Stimulated activated CD8-positive, alpha-beta memory T cell treated with anti-CD3 and anti-CD28 coated beads, Interleukin-4, amount 100 ng/mL, for 1 hour (primary cell): ENCODE measurements around the gene EXOC4.
"Not testable (repeated sequence)": the region's sequence is repeated elsewhere in the genome, so short reads cannot be mapped to it uniquely, and the experiment has no call there.

Source experiments
- DNase-seq, 2 donors: peaks; one replicate each; pipeline ENCODE4 v3.0.0-alpha.2; 2020; ENCODE audit warnings: low read depth in 2 of 2, low spot score in 1 of 2

EXOC4 gene

DNA sequence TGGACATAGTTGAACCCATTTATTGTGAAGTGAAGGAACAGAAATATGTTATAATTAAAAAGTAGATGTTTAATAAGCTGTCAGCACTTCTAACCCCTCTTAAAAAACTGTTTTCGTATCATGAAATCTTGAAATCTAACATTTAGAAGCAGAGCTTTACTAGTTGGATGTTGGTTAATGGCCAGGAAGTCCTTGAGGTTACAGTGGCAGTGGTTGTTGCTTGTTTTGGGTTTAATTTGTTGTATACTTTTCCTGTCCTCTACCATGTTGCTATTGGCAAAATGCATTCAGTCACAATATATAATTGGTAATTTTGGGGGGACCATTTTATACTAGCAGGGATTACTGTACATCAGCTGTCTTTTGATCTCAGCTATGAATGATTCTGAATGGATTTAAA, 60.7 kb downstream of the EXOC4 start:
- DNase-seq, result no peak

DNA sequence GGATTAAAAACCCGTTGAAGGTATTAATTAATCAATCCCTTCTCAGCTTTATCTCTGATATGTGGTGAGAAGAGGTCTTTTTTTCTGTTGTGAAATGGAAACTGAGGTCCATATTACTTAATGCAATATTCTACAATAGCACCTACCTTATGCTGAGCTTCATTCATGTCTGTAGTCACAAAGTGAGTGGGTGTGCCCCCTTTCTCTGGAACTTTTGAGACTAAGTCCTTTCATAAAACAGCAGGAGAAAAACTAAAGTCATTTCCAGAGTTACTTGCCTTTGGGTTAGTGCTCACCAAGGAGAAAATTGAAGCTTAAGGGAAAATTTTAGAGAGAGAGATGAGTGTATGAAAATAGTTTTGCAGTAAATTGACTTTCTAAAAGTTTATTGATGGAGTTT, 61.2 kb downstream of the EXOC4 start:
- no peak for DNase-seq

DNA sequence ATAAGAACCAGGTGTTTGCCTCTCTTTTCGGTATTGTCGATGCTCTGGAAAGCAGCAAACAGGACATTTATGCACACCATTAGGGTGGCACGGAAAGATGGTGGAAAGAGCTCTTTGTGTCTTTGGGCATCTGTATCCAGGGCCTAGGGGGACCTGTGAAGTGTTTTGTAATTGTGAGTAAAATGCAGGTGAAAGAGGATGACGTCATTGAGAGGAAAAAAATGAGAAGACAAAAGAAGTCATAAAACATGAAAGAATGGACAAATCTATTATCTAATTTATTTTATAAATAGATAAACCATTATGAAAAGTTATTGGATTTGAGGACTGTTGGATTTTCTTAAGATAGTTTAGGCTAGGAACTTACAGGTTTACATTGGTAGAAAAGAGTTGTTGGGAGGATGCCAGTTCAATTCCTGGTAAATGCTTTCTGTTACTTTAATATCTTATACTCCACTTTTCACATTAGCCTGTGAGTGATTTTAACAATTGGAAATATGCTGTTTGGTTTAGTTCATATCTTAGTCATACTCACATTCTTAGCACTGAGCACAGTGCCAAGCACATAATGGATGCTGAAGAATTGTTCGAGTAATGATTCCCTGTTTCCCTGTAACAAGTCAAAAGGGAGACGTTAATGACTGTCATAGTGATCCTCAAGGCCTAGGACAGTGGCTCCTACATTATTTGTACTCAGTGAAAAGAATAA, 62.6 kb downstream of the EXOC4 start:
- DNase-seq, result no peak

DNA sequence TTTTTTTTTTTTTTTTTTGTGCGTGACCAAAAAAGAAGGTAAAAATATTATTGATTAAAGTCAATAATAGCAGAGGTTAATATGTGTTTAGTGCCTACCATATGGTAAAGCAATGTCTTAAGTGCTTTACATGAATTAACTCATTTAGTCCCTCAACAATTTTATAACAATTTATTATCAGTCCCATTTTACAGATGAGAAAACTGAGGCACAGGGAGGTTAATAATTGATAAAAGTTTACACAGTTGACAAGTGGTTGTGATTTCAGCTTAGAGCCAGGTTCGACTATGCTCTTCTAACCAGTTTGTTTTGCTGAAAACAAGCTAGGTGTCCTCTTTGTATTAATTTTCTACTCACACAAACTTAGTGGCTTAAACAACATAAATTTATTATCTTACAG, 67.0 kb downstream of the EXOC4 start:
- DNase-seq, result no peak

DNA sequence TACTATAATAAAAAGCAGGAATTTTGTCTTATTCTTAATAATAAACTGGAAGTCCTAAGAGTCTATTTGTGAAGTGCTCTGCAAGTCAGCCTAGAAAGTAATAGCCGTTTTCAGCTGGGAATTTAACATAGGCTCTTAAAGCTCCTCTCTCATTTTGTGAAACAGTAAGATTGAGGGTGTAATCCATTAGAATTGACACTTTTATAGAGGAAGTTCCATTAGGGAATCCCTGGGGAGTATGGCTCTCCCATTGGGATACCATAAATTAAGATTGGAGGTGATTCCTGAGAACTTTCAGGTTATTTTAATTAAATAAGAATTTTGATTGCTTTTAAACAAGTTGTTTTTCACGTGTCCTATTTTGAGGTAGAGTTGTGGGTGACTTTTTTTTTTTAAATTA, 68.0 kb downstream of the EXOC4 start:
- DNase-seq, result no peak

DNA sequence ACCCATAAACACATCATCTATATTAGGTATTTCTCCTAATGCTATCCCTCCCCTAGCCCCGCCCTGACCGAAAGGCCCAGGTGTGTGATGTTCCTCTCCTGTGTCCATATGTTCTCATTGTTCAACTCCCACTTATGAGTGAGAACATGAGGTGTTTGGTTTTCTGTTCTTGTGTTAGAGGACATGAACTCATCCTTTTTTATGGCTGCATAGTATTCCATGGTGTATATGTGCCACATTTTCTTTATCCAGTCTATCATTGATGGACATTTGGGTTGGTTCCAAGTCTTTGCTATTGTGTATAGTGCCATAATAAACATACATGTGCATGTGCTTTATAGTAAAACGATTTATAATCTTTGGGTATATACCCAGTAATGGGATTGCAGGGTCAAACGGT, 68.5 kb downstream of the EXOC4 start:
- DNase-seq, result not testable (repeated sequence)

DNA sequence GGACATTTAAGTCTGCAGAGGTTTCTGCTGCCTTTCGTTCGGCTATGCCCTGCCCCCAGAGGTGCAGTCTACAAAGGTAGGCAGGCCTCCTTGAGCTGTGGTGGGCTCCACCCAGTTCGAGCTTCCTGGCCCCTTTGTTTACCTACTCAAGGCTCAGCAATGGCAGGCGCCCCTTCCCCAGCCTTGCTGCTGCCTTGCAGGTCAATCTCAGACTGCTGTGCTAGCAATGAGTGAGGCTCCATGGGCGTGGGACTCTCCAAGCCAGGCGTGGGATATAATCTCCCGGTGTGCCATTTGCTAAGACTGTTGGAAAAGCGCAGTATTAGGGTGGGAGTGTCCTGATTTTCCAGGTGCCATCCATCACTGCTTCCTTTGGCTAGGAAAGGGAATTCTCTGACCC, 73.9 kb downstream of the EXOC4 start:
- not testable (repeated sequence) for DNase-seq

DNA sequence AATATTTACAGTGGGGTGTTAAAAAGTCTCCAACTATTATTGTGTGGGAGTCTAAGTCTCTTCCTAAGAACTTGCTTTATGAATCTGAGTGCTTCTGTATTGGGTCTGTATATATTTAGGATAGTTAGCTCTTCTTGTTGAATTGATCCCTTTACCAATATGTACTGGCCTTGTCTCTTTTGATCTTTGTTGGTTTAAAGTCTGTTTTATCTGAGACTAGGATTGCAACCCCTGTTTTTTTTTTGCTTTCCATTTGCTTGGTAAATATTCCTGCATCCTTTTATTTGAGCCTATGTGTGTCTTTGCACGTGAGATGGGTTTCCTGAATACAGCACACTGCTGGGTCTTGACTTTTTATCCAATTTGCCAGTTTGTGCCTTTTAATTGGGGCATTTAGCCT, 75.1 kb downstream of the EXOC4 start:
- DNase-seq, result not testable (repeated sequence)

DNA sequence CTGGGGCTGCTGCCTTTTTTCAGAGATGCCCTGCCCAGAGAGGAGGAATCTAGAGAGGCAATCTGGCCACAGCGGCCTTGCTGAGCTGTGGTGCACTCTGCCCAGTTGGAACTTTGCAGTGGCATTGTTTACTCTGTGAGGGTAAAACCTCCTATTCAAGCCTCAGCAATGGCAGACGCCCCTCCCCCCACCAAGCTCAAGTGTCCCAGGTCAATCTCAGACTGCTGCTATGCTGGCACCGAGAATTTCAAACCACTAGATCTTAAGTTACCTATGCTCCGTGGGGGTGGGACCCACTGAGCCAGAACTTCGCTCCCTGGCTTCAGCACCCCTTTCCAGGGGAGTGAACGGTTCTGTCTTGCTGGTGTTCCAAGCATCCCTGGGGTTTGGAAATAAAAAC, 77.2 kb downstream of the EXOC4 start:
- no peak for DNase-seq

DNA sequence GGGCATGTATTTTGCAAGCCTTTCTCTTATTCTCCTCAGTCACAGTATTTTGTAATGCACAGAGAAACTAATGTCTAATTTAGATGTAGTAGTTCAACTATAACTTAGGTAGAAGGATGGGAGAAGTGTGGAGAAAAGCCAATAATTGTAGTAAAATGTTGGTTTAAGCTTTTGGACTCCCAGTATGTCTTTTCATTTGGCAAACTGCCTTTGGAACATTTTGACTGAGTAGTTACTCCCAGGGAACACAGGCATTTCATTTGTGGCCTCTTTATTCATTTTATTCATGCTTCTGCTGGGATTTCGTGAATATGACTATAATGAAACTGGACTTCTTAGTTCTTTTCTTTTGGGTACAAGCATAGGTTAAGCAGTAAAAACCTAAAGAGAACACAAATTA, 79.0 kb downstream of the EXOC4 start:
- DNase-seq, result no peak

DNA sequence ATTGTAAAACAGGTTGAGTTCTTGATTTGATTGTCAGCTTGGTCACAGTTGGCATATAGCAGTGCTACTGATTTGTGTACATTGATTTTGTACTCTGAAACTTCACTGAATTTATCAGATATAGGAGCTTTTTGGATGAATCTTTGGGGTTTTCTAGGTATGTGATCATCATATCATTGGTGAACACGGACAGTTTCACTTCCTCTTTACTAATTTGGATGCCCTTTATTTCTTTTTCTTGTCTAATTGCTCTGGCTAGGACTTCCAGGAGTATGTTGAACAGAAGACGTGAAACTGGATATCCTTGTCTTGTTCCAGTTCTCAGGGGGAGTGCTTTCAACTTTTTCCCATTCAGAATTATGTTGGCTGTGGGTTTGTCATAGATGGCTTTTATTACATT, 86.9 kb downstream of the EXOC4 start:
- DNase-seq, result no peak

DNA sequence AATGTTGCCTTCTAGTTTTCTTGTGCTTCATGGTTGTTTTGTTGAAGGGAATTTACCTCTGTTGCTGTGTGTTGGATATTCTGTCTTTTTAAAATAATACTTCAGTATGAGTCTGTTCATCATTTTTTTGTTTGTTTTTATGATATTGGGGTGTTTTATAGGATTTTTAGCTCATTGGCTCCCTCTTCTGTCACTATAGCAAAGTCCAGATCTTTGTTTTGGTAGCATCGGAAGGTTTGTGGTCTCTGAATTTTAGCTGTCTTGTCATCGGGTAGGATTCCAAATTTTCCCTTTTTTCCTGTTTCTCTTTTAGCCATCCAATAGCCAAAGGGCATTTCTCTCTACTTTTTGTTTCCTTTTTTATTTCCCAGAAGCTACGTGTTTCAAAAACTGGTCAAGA, 91.4 kb downstream of the EXOC4 start:
- no peak for DNase-seq

DNA sequence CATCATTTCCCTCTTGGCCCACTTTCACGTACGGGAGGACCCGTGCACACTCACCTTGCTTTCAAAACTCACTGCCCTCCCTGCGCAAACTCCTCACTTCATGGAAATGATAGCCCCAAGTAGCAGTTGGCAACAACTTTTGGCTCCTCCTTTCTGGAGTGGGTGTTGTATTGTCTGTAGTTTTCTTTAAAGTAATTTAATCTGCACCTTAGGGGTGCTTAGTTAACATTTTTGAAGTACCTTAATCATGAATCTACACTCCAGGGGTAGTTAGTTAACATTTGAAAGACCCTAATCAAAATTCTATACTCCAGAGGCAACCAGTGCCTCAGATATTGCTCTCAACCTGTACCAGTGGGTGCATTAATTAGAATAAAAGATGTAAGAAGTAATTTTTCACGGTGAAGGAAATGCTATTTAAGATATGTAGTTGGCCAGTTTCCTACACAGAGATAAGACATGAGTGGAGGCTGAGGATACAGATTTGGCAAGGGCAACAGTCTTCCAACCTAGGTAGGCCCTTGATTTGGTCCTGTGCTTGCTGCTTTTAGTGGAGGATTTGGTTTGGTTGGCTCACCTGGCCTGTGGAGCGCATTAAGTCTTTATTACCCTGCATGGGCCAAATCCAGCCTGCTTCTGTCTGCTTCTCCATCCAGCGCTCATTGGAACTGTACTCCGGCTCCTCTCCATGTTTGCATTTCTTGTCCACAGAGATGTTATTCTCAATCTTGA, 93.0 kb downstream of the EXOC4 start:
- DNase-seq, result no peak

DNA sequence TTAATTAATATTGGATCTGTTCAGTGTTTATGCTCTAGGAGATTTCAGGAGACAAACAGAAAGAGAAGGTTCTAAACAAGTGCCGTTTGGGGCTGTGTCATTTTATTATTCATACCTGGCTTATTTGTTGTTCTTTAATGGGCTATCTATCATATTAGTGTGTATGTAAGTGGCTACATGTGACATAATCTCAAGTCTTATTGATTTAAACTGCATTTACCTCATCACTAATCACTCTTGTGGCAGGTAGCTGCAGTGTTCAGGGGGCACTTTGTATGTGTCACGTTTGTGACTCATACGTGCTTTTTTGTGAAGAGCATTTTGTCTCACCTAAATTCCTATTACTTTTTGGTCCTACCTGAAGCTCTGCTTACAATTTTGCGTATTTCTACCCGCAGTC, 95.4 kb downstream of the EXOC4 start:
- no peak for DNase-seq

DNA sequence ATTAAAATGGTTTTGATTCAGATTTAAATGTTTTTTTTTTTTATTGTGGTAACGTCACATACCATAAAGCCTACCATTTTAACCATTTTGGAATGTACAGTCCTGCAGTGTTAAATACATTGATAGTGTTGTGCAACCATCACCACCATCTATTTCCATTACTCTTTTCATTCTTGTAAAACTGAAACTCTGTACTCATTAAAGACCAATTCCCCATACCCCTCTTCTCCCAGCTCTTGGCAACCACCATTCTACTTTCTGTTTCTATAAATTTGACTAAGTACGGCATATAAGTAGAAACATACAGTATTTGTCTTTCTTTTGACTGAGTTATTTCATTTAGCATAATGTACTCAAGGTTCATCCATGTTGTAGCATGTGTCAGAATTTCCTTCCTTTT, 96.2 kb downstream of the EXOC4 start:
- no peak for DNase-seq

DNA sequence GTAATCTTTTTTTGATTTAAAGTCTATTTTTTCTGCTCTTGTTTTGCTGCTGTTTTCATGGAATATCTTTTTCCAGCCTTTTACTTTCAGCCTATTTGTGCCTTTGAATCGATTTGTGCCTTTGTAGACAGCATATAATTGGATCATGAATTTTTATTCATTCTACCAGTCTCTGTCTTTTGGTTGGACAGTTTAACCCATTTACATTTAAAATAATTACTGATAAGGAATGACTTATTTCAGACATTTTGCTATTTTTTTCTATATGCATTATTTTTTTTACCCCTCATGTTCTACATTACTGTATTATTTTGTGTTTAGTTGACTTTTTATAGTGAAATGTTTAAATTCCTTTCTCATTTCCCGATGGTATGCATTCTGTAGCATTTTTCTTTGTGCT, 99.6 kb downstream of the EXOC4 start:
- DNase-seq, result no peak

DNA sequence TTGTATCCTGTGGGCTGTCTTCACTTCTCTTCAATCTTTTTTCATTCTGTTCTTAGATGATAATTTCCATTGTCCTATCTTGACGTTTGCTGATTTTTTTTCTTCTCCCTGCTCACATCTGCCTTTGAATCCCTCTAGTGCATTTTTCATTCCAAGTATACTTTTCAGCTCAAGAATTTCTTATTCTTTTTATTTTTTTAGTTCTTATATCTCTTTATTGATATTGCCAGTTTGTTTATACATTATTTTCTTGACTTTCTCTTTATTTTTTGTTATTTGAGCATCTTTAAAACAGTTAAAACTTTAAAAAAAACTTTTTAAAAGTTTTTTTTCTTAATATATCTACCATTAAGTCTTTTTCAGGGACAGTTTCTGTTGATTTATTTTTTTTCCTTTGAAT, 100.9 kb downstream of the EXOC4 start:
- DNase-seq, result no peak

DNA sequence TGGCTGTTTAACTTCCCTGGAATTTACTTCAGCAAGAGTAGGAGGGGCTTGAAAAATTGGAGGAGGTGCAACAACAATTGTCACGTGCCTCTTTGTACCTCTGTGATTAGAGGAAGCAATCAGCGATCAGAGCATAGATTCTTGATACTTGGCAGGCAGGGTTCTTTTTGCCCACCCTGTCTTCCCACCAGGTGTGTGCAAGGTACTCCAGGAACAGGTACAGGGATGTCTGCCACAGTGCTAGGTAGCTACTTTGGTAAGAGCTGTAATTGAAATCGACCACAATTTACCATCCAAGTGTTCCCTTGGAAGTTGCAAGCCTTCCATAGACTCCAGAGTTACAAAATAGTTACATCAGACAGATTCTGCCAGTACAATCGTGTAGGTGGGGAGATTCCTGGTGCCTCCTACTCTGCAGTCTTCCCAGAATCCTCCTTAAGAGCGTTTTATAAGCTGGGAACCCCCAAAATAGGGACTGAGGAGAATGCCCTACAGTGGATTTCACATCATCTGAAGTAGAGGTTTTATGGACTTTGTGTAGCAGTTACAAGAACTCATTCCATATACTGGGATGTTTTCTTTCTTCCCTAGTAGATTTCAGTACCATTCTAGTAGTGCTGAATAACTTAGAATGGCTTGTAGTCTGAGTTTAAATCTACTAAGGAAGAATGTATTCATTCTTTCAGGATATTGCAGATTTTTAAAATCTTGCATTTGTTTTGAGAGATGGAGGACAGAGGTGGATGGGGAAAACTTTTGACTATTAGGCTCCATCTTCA, 101.9 kb downstream of the EXOC4 start:
- no peak for DNase-seq

DNA sequence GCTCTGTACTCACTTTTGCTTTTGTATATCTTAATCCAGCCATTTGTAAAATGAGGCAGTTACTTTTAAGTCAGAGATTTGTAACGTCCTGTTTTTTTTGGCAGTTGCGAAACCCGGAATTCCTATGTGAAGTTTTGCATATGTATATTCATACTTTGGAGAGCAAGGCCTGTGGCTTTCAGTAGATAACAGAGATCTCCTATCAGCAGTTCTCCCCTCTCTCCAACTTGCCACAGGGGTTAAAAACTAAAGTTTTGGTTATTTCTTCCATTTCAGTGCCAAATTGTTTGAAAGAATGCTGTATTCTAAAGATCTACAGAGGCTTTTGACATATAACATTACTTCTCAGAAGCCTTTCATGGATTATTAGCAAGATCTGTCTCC, 102.4 kb downstream of the EXOC4 start:
- no peak for DNase-seq

DNA sequence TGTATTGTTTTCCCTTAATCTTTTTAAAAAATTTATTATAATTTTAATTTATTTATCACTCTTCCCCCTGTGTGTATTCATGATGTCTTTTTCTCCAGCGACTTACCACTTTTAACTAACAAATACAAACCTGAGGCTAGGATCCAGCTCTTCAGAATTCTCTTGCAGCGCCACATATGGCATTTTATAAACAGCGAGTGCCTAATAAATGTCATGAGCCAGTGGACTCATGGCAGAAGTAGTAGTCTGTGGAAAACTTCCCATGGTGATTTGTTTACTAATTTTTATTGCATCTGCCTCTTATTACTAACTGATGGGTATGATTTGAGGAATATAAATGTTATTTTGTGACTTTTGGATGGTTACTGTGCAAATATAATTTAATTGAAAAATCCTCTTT, 102.9 kb downstream of the EXOC4 start:
- no peak for DNase-seq

DNA sequence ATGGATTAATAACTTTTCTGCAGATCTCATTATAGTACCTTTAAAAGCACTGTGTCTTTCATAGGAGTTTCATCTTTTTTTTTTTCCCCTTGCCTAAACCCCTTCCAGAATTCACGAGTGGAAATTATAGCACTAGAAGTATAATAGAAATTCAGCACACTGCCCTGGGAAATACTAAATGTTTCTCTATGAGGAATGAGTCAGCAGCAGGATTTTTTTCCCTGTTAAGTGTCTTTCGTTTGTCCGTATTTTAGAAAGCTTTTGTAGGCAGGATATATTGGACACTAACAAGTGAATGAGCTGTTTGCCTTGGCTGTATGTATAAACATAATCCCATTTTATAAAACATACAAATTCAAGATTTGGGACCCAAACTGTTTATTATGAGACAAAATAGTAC, 105.8 kb downstream of the EXOC4 start:
- no peak for DNase-seq

DNA sequence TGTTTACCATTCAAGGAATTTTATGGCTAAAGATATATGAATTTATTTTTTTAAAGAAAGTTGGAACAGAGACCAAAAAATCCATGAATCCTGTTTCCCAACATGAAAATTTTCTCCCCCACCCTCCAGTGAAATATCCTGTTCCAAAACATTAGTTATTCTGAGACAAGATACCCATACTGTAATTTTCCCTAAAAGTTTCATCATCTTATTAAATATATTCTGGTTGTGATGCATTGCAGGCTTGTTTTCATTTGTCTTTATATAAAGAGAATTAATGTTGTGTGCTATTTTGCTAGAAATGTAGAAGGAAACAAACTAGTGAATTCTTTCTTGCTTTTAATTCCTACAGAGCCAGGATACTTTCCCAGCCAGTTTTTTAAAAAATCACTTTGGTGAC, 106.6 kb downstream of the EXOC4 start:
- no peak for DNase-seq
